Bone marrow (tissue), 2 donors: ENCODE measurements around the gene EHF.
A peak's percentile ranks its signal among the peaks of the same experiment; 100 is the strongest.

Source experiments
- DNase-seq, 2 donors: peaks; one replicate each; lab custom pipeline; 2025; lab: John Stamatoyannopoulos, UW

Gene EHF

GRCh38 chr11:34644669-34645406 is 23.9 kb downstream of the EHF start:
- DNase-seq, result no peak

GRCh38 chr11:34646431-34646830 is 25.5 kb downstream of the EHF start:
- no peak for DNase-seq

DNA sequence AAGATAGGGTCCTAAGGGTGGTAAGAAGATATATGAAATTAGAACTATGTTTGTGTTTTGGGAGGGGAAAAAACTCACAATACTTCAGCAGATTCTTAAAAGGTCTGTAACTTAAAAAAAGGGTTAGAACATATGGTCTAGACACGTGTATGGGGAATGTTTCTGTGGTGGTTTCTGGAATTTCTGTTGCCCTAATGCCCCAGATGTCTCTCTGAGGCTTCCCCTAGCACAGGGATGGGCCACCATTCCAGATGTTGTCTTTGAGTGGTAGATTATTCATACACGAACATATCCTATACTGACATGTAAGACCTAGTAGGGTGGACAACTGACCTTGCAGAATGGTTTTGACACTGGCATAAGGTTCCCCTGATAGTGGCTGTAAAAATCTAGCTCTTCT is 26.2 kb downstream of the EHF start:
- no peak for DNase-seq

- DNase-seq, result no peak
These were observed 26.6 kb downstream of the EHF start for GRCh38 chr11:34647532-34647931.

DNA sequence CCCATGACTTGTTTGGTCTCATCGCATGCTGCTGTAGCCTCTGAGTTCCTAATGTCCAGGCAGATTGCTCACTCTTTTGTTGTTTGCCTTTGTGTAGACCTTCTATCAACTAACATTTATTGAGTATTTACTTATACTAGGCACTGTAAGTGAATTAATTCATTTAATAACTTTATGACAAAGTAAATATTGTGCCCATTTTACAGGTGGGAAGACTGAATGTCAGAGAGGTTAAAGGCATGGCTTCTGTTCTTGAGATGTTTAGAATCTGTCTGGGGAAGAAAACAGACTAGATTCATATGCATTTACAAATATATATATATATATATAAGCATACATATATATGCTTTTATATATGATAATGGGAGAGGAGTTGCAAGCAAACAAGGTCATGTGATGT is 27.1 kb downstream of the EHF start:
- DNase-seq, result no peak

DNA sequence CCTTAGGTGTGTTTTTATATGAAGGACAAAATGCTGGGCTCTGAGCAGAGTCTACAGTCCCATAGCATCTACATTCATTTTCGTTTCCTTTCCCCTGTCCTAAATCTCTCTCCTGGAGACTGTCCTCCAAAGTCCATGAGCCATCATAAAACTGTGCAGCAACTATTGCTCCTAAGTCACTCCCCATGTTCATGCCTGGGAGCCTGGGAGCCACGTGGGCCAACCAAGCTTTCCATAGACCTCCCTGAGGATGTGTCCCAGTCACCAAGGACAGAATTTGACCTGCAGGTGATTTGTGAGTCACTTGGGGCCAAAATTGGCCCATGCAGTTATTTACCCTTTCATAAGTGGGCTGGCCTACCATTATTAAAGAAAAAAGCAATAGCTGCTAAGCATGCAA is 28.7 kb downstream of the EHF start:
- no peak for DNase-seq

DNA sequence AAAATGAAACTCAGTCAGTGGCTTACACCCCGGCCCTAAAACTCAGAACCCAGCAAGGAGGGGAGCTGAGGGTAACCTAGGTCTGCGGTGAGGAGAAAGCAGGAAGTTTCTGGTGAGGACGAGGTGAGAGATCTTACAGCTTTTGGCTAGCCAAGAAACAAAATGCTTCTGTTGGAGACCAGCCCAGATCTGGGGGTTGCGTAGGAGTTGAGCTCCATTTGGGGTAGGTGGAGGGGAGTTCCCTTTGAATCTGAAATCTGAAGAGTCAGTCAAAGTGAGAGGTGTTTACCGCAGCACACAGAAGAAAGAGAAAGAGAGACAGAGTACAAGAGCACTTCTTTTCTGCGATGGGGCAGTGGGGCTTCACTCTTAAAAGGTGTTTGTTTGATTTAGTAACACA is 29.6 kb downstream of the EHF start:
- peak in 1 of 2 donors; percentile 25 for DNase-seq

- DNase-seq, result no peak
These were observed 30.7 kb downstream of the EHF start for GRCh38 chr11:34651551-34651950.

DNA sequence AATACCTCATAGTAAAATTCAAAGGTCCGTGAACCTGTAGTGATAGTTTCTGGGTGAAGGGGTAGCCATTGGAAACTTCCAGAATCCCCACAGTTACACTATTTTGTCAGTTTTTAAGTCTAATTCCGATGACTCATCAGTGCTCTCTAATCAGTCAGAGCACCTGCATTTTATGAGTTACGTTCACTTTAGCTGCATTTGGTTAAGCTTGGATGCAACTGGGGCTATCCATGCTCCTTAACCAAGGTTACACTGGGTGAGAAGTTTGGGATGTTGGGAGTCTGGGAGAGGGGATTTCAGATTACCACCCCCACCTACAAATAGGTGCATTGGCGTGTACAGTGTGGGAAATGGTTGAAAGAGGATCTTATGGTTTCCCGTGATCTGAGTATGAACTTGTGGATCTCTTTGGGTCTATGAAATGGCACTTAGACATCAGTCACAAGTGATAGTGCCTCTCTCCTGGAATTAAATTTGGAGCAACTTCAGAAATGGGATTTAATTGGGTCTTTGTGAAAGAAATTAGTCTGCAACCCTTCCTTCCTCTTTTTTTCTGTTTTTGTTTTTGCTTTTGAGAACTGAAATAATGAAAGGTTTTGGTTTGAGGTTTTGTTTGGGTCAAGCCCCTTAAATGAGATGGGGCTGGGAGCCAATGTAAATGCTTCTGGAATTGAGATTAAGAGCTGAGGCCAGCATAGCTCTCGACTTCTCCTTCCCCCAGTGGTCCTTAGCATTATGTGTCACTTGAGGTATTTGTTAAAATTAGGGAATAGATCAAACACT is 31.5 kb downstream of the EHF start:
- no peak for DNase-seq

DNA sequence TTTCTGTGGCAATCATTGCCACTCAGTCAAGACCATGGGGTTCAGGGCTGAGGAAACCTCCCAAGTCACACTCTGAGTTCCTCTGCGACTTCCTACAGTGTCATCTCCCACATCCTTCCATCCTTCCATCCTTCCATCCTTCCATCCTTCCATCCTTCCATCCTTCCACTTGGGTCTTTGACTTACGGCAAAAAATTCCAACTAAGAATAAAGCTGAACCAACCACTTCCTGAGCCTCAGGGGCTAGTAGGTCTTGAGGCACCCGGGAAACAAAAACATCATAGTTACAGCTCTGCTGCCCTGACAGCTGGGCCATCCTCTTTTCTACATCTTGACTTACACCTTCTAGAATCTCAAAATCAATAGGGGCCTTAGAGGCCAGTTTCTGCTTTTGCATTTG is 32.1 kb downstream of the EHF start:
- DNase-seq, result no peak

GRCh38 chr11:34653851-34654482 is 33.1 kb downstream of the EHF start:
- peak in 1 of 2 donors; percentile 33 for DNase-seq

- peak in 1 of 2 donors; percentile 43 for DNase-seq
These were observed 33.8 kb downstream of the EHF start for GRCh38 chr11:34654483-34655334.

- DNase-seq, result no peak
These were observed 34.6 kb downstream of the EHF start for GRCh38 chr11:34655335-34656008.

DNA sequence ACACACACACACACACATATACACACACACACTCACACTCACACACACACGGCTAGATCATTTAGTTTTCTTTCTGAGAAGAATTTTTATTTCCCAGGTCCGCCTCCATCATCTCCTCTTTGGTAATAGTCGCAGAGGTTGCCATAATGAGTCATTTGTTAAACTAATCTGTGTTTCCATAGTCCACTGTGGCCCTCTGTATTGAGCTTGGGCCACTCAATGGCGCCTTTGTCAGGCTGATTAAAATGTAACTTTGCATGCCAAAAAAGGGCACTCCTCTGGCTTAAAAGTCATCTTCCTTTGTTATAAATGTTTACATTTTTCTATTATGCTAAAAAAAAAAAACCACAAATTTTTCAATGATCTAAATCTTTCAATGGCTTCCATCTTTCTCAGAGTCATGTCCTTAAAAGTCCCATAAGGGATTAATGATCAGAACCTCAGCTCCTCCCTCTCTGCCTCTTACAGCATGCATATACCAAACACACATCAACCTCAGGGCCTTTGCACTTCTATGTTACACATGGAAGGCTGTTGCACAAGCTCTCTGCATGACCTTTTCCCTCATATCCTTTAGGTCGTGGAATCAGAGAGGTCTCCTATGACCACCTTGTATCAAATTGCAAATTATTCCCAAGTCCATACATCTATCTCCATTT is 35.3 kb downstream of the EHF start:
- DNase-seq, result no peak

GRCh38 chr11:34658071-34659015 is 37.5 kb downstream of the EHF start:
- no peak for DNase-seq

GRCh38 chr11:34659096-34659733 is 38.3 kb downstream of the EHF start:
- no peak for DNase-seq

GRCh38 chr11:34665077-34665835 is 44.4 kb downstream of the EHF start:
- no peak for DNase-seq

DNA sequence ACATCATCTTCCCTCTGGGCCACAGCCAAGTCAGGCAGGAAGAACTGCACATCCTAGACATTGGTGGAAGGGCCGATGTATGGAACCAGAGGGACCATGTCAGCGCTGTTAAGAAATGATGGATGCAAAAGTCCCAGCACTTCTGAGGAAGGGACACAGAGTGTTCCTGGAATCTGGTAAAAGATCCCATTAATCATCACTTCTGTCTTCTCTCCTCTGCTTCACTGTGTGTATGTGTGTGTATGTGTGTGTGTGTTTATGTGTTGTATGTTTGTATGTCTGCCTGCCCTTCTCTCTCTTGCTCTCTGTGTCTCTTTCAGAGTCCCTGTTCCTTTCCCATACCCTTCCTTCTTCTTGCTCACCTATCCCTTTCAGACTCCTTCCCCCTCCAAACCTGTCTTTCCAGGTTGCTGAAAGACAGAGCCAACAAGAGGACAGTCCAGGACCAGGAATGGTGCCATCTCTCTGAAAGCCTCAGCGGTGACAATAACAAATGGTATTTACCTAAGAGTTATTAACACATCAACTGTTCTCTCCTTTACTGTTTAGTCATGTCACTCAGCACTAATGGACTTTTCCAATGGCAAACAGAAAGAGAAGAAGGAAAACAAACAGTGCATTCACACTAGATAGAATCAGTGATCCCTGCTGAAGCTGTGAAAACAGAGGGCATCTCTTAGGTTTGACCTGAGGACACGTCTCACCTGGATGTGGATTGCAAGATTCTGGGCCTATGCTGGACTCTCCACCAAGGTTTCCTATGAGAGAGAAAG is 47.1 kb downstream of the EHF start:
- no peak for DNase-seq
